Endothelial cell of umbilical vein (primary cell): ENCODE data around the gene TCF7L2. TPM values are rescaled to one million over a fixed set of nuclear protein-coding genes. Genes with fewer than 3 reads are reported as not detected.

Experiments used
- BruUV-seq: library from RNA; stranded (reverse); fragments of 400-500 nt; replicated peaks from 2 replicates; lab custom pipeline; 2021; lab: Mats Ljungman, UMichigan
- CTCF ChIA-PET: fragments of 300-600, 350-600 bp; sonication (Branson Sonifier 250); formaldehyde crosslinking; loops from one replicate; lab custom pipeline; 2021; ENCODE audit warnings: antibody characterized with exemption, inconsistent platforms; lab: Charles Lee
- POLR2A ChIA-PET: fragments of 300-600, 350-600 bp; sonication (Branson Sonifier 250); formaldehyde crosslinking; loops from one replicate; lab custom pipeline; 2021; ENCODE audit warnings: antibody characterized with exemption, inconsistent platforms; lab: Charles Lee
- DNase-seq: peaks from one replicate; pipeline ENCODE4 v3.0.0-alpha.2; 2011; ENCODE audit warnings: low read depth, low spot score
- FAIRE-seq: peaks from 2 replicates; lab custom pipeline; 2011; peaks lifted over from hg19 to GRCh38; lab: Jason Lieb, UNC
- H2AFZ ChIP-seq: 2 replicates; pipeline ENCODE4 v1.6.0; 2012; ENCODE audit warnings: low read depth, low read length, control low read depth, inconsistent platforms
- H3K27ac ChIP-seq: 2 replicates; pipeline ENCODE4 v1.5.1; 2011; ENCODE audit warnings: low read depth, mild to moderate bottlenecking, control low read depth, low read length, moderate library complexity; ENCODE audit not compliant: insufficient read depth
- H3K27me3 ChIP-seq, 2 experiments: 2 replicates each; pipeline versions ENCODE4 v1.6.0 to v1.6.1; 2011; ENCODE audit warnings: low read length in 2 of 2, mixed read lengths in 1 of 2; ENCODE audit not compliant: control insufficient read depth in 2 of 2, insufficient read depth in 2 of 2
- H3K36me3 ChIP-seq, 2 experiments: 2 replicates in 1 of 2; 3 replicates in 1 of 2; pipeline ENCODE4 v1.5.1; 2011; ENCODE audit warnings: low read length in 2 of 2, mild to moderate bottlenecking in 1 of 2, moderate library complexity in 1 of 2; ENCODE audit not compliant: control insufficient read depth in 2 of 2, insufficient read depth in 2 of 2; ENCODE audit errors: extremely low read depth in 1 of 2
- H3K4me1 ChIP-seq: 3 replicates; pipeline ENCODE4 v1.5.1; 2011; ENCODE audit warnings: mild to moderate bottlenecking, low read length; ENCODE audit not compliant: control insufficient read depth, insufficient read depth; ENCODE audit errors: extremely low read depth
- H3K4me2 ChIP-seq: 2 replicates; pipeline ENCODE4 v1.6.1; 2011; ENCODE audit warnings: low read length, control low read depth, mixed read lengths; ENCODE audit not compliant: insufficient read depth
- H3K4me3 ChIP-seq, 3 experiments: fragments of 200-600 bp in 1 of 3; sonication (generic), shearing (Covaris generic) in 1 of 3; replicated peaks in 1 of 3; 2 replicates each; pipeline ENCODE4 v1.5.1; 2011 to 2016; ENCODE audit warnings: control low read depth in 3 of 3, low read length in 3 of 3, mild to moderate bottlenecking in 2 of 3, inconsistent platforms in 1 of 3, low read depth in 1 of 3, moderate library complexity in 1 of 3; ENCODE audit not compliant: insufficient read depth in 1 of 3
- H3K79me2 ChIP-seq: 2 replicates; pipeline ENCODE4 v1.6.0; 2012; ENCODE audit warnings: low read length, inconsistent platforms; ENCODE audit not compliant: control insufficient read depth, insufficient read depth
- H3K9ac ChIP-seq: replicated peaks from 2 replicates; pipeline ENCODE3; 2011; ENCODE audit warnings: low read length, control low read depth; ENCODE audit not compliant: insufficient read depth; ENCODE audit errors: extremely low read depth
- H3K9me1 ChIP-seq: replicated peaks from 3 replicates; pipeline ENCODE4 v1.6.0; 2011; ENCODE audit warnings: mild to moderate bottlenecking, low read length; ENCODE audit not compliant: control insufficient read depth, insufficient read depth; ENCODE audit errors: extremely low read depth
- H3K9me3 ChIP-seq: replicated peaks from 2 replicates; pipeline ENCODE4 v1.5.1; 2012; ENCODE audit warnings: low read length, inconsistent platforms; ENCODE audit not compliant: control insufficient read depth, insufficient read depth
- H4K20me1 ChIP-seq: replicated peaks from 2 replicates; pipeline ENCODE3; 2011; ENCODE audit warnings: mild to moderate bottlenecking, low read length; ENCODE audit not compliant: control insufficient read depth, insufficient read depth; ENCODE audit errors: extremely low read depth
- CTCF ChIP-seq, 2 donors: IDR thresholded peaks; 1 replicate in 1 of 2; 2 replicates in 1 of 2; pipeline ENCODE4 v1.5.1; 2011; ENCODE audit warnings: low read length in 2 of 2, mild to moderate bottlenecking in 2 of 2, moderate library complexity in 2 of 2, control low read depth in 1 of 2, inconsistent platforms in 1 of 2, low read depth in 1 of 2; ENCODE audit not compliant: insufficient read depth in 1 of 2; ENCODE audit errors: extremely low read depth in 1 of 2
- EZH2 ChIP-seq: IDR thresholded peaks from 2 replicates; pipeline ENCODE4 v1.6.1; 2012; ENCODE audit warnings: borderline replicate concordance, low read depth, mild to moderate bottlenecking, moderate library complexity, low read length, inconsistent platforms; ENCODE audit not compliant: severe bottlenecking
- FOS ChIP-seq: IDR thresholded peaks from 2 replicates; pipeline ENCODE4 v1.6.1; 2011; ENCODE audit warnings: mild to moderate bottlenecking, low read length, moderate library complexity, borderline replicate concordance; ENCODE audit not compliant: insufficient read depth
- GATA2 ChIP-seq: IDR thresholded peaks from 2 replicates; pipeline ENCODE4 v1.7.0; 2011; ENCODE audit warnings: low read depth, mild to moderate bottlenecking, moderate library complexity, mixed read lengths, low read length; ENCODE audit not compliant: insufficient read length, insufficient read depth
- JUN ChIP-seq: IDR thresholded peaks from 2 replicates; pipeline ENCODE4 v1.6.1; 2011; ENCODE audit warnings: borderline replicate concordance, low read depth; ENCODE audit not compliant: insufficient read length, insufficient read depth
- MAX ChIP-seq: IDR thresholded peaks from 2 replicates; pipeline ENCODE4 v1.6.1; 2011; ENCODE audit not compliant: insufficient read depth, insufficient read length
- MYC ChIP-seq: IDR thresholded peaks from one replicate; pipeline ENCODE4 v1.6.1; 2011; ENCODE audit warnings: mild to moderate bottlenecking, low read depth, low read length
- POLR2A ChIP-seq: IDR thresholded peaks from 2 replicates; pipeline ENCODE4 v1.6.1; 2012; ENCODE audit warnings: low read depth, mild to moderate bottlenecking, control low read depth, low read length
- POLR2AphosphoS5 ChIP-seq: IDR thresholded peaks from 2 replicates; pipeline ENCODE4 v1.6.1; 2012; ENCODE audit warnings: low read depth, mild to moderate bottlenecking, control low read depth, low read length, moderate library complexity; ENCODE audit not compliant: insufficient read depth
- dilution Hi-C: fragments of 300-500 bp; cut with MboI; formaldehyde crosslinking; loops from one replicate; pipeline ENCODE4 v1.15.0; 2019; ENCODE audit warnings: low sequenced_read_pairs; ENCODE audit not compliant: extremely low pct_ligation_motif_present
- intact Hi-C: fragments of 100-400 bp; cut with micrococcal nuclease; formaldehyde crosslinking; loops from one replicate; pipeline ENCODE4 v1.10.0; 2022
- polyA plus RNA-seq, 4 experiments: library from polyadenylated mRNA; depleted of rRNA in 3 of 4; stranded (reverse) in 3 of 4; unstranded in 1 of 4; fragments of >200 nt; gene quantifications; 2 replicates each; pipeline versions ENCODE4 v1.2.1 to v1.2.3, GENCODE V29; 2011 to 2012; ENCODE audit warnings: missing spikeins in 1 of 4
- total RNA-seq: library from RNA; stranded (reverse); gene quantifications from 2 replicates; pipeline ENCODE4 v1.2.3, GENCODE V29; 2021

The TCF7L2 gene
- total and polyA plus RNA-seq, 2 donors (not counting 3 experiments of a cell fraction or from before 2014, with no cell fraction given), result 9.9 to 21.8 TPM

- H3K9me3 ChIP-seq, result no peaks in the 10 kb centered on the region
- H3K4me3 ChIP-seq, result no peak overlapping the region
- no peak overlapping the region for H3K4me2 ChIP-seq
- no TSS peak for BruUV-seq
- no peak for FAIRE-seq
- no peak overlapping the region for H3K27ac ChIP-seq
- CTCF ChIA-PET, result no interaction called here
- DNase-seq, result no peak
- dilution Hi-C loops (no loop called here), intact Hi-C loops (no loop called here)
- H3K79me2 ChIP-seq, result peaks cover 6% of the 10 kb centered on the region
- no peak overlapping the region for H2AFZ ChIP-seq
- H3K4me1 ChIP-seq, result peaks cover 17% of the 10 kb centered on the region
- no peak for TF ChIP-seq EZH2
- TF ChIP-seq MAX, result no peak
- no peak for TF ChIP-seq MYC
- no peak for TF ChIP-seq POLR2AphosphoS5
- no peak for TF ChIP-seq JUN
- TF ChIP-seq POLR2A, result no peak
- TF ChIP-seq CTCF (IDR thresholded peaks at IDR 0.05; ENCODE audit: extremely low read depth in 1 of 2, insufficient read depth in 1 of 2, low read depth in 1 of 2, low read length in 2 of 2), result no peak
- no peak for TF ChIP-seq GATA2
- TF ChIP-seq FOS, result no peak
- H3K9ac ChIP-seq, result no peak overlapping the region
- H3K27me3 ChIP-seq, result no peaks in the 10 kb centered on the region
- H3K36me3 ChIP-seq, result peaks cover 0 to 1% of the 10 kb centered on the region in 2 experiments
- H4K20me1 ChIP-seq, result no peaks in the 10 kb centered on the region
- H3K9me1 ChIP-seq, result no peaks in the 10 kb centered on the region
- POLR2A ChIA-PET, result no interaction called here
These were observed 94.1 kb downstream of the TCF7L2 start for GRCh38 chr10:113044016-113044755.
